NCI-H128 (cell line): ENCODE results near the gene PKN2.
A peak's percentile ranks its signal among the peaks of the same experiment; 100 is the strongest.

Experiments
- DNase-seq: peaks from one replicate; lab custom pipeline; 2025; ENCODE audit not compliant: unreplicated experiment; lab: John Stamatoyannopoulos, UW

PKN2 gene

DNA sequence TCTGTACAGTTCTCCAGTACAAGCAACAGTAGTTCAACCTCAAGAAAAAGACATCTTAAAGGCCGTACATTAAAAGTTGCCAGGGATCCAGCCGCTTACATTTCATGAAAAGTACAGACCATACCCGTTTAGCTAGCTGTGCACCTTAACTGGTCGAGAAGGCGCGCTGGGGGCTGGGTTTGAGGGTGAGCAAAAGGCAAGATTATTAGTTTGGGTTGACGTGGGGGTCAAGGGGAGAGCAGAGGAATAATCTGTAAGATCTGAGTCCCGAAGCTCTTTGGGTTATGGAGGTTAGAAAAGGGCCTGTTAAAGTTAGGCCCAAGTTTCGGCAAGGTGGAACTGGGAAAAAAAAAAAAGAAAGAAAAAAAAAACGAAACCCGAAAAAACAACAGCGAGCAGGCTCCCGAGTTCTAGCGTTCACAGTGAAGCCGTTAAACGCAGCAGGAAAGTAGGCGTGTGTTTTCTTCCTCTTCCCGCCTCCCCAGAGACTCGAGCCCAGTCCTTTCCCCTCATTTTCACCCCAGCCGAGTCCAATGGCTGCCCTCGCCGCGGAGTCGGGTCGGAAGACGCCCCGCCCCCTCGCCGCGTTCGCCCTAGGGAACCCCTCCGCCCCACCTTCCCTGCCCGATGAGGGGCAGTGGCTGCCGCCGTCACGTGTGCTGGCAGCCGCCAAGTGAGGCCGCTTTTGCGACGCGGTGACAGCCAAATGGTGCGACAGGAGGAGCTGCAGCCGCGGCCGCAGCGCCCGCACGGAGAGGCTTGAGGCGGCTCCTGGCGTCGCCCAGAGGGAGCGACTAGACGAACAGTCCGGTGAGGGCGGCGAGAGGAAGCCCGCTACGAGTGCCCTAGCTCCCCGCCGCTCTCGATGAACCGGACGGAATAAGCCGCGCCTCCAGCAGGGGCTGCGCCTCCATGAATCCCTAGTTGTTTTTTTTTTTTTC, at the start of gene PKN2:
Gene PKN2 (plus strand): TSS at position 733 of the 941 bp plus-strand sequence. CDS start 308 bp downstream, outside the sequence.
- peak; percentile 93 for DNase-seq

DNA sequence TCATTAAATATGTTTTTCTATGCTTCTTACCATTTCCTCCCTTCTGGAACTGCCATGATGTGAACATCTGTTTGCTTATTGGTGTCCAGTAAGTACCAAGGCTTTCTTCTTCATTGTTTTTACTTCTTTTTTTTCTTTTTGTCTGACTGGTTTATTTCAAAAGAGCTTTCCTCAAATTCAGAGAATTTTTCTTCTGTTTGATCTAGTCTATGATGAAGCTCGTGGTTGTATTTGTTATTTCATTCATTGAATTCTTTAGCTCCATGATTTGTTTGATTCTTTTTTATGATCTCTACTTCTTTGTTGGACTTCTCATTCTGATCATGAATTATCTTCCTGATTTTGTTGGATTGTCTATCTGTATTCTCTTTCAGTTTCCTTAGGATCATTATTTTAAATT, 49.5 kb upstream of the PKN2 start:
- DNase-seq = no peak

DNA sequence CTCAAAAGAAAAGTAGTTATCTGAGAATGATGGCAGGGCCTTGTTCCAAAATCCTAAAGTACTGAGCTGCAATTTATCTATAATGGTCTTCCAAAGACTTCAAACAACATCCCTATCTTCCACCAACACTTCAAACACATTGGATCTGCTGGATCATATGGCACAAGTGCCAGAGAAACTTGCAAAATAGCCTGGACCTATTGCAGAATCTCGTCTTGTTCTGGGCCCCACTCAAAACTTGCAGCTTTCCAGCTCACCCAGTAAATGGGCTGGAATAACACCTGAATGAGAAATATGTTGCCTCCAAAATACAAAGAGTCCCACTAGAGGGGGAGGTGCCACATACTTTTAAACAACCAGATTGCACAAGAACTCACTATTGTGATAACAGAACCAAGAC, 44.0 kb upstream of the PKN2 start:
- no peak for DNase-seq

DNA sequence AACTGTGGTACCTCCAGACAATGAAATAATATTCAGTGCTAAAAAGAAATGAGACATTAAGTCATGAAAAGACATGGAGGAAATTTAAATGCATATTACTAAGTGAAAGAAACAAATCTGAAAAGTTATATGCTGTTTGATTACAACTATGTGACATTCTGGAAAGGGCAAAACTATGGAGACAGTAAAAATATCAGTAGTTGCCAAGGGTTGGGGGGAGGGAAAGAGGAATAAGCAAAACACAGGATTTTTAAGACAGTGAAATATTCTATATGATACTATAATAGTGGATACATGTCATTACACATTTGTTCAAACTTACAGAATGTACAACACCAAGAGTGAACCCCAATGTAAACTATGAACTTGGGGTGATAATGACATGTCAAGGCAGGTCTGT, 38.2 kb upstream of the PKN2 start:
- DNase-seq = no peak

DNA sequence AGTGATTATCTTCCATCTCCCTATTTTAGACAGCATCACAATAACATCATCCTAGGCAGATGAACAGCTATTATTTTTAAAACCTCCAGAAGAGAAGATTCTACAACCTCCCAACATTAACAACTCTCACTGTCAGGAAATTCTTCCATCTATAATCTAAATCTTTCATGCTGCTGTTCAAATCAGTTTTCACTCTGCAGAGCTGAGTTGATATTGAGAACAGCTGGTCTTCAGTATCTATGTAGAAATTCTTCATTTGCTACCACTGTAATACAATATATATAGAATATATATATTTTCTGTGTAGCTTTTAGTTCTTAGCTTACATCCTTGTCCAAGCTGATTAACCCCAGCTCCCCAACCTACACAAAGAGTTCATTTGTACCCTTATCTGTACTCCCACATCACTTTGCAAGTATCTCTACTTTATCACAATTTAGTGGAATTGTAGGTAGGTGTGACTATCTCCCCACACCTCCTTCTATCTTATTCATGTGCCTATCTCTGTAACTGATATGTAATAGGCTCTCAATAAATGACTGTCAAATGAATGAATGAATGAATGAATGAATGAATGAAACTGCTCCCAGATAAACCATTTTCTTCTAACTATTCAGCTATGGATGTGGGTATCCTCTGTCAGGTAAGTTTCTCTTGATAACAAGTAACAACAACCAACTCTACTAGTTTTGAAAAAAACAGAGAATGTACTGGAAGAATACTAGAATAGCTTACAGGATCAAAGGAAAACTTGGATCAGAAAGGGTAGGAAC, 37.4 kb upstream of the PKN2 start:
- no peak for DNase-seq

DNA sequence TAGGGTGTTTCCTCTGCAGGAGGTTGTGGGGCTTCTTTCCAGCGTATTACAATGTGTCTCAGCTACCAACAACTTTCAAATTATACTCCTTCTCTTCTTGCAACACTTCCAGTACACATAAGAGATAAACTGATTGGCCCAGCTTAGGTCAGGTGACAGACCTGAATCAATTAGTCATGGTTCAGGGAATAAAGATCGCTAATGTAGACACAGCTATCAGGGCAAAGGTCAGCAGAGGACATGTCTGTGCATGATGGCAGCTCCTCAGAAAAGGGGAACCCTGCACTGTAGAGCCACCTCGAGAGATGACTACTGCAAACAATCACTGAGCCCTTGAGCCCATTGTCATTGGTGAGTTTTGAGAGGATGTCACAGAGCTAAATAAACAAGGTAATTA, 36.8 kb upstream of the PKN2 start:
- no peak for DNase-seq

DNA sequence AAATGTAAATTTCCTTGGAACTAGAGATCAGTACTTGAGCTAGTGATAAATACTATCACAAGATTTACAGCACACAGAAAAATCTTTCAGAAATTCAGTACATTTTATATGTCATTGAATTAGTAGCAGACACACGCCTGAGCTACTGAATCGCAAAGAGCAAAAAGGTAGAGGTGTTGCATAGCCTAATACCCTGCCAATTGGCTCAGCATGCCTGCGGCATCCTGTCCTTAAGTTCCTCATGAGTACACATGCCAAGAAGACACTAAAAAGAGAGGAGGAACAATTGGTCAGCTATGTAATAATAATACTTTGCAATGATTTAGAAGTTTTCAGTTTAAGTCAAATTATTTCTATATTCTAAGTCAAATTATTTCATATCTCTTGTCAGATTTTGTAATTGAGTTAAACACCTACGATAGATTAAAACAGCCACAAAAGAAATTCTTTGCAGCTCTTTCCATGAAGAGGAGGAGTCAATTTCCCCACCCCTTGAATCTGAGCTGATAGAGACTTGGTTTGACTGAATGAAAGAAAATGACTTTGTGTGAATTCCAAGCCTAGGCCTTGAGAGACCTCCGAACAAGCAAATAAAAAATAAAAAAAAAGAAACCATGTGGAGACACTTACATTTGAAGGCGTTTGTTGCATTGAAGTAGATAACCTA, 36.2 kb upstream of the PKN2 start:
- DNase-seq = no peak

DNA sequence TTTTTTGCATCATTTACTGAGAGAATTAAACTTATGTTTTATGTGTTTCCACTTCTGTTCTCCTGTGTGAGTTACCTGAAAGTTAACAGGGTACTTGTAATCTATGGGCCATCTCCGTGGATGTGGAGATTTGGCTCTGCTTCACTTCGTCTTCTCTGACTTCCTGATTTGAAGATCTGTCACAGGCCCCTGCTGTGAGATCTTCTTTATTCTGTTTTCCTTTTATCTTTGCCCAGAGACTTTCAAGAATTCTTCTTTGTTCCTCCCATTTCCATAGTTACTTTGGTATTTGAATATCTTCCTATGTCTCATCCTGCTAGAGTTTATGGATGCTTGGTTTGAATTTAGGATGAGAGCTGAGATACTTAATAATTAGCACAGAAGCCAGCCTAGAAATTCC, 35.4 kb upstream of the PKN2 start:
- DNase-seq = no peak

DNA sequence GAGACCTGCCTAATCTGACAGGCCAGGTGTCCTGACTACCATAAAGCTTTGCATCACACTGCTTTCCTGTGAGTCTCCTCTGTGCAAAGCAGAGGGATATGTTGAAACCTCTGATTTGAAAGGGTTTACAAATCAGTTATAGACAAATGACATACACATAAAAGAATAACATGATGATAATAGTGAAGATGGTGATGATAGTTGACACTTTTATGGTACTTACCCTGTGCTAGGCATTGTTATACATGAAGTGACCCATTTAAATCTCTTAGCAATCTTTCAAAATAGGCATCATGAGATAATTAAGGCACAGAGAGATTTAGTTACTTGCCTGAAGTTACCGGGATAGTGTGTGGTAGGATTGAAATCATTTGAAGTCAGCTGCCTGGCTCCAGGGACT, 34.1 kb upstream of the PKN2 start:
- no peak for DNase-seq

DNA sequence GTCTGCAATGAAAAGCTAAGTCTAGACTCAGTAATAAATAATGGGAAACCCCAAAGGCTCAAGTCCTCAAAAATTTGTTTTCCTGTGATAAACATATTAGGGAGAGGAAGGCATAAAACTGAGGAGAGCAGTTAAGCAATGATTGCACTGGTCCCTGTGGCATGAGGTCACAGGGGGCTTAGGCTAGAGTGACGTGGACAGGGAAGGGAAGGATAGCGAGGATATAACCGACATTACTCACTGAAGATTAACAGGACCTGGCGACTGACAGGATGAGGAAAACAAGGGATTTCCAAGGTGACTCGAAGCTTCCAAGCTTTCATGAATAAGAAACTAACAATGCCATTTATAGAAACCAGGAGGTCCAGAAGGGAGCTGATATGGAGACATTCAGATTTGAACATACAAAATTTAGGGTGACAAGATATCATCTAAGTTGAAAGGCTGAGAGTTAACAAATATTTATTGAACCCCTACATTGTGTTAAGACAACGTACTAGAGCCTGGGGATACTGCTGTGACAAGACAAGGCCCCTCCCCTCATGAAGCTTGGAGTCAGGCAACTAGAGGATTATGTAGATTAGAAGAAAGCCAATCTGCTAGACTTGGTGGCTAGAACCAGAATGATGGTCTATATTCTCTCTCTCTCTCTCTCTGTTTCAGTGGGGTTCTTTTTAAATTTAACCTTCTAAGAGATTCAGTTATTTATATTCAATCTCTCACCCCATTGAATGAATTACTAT, 33.2 kb upstream of the PKN2 start:
- no peak for DNase-seq

DNA sequence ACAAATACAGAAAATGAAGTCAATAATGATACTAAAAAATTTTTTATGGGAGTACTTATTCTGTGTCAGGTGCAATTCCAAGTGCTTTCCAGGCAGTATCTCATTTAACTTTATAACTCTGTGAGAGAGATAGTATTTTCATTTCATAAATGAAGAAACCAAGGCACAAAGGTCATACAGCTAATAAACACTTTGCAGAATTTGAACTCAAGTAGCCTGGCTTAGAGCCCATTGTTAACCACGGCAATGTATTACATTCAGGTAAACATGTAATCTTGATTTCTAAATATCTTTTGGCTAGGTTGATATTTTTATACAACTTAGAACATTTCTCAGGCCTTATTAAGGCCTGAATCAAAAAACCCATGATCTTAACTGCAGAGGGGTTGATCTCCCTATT, 28.9 kb upstream of the PKN2 start:
- no peak for DNase-seq

DNA sequence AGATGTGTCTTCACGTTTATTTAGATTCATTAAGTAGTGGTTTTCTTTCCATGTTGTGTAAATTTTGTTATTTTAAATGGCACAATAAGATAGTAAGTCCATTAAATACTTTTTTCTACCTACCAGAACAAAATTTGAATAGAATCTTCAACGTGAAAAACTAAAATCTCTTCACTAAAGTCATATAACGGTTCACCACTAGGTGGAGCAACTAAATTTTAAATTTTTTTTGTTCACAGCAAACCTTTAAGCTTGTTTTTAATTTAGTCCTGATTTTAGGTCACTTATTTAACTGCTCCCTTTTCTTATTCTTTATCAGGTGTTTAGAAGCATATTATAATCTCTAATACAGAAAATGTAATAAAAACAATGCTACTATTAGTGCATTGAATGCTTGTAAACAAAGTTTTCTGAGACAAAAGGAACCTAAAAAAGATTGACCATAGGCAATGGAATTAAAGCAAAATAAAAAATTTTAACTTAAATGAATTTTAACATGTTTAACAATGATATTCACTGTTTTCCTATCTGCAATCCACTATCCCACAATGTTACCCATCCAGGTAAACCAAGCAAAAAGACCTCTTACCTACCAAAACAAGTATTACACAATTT, 28.3 kb upstream of the PKN2 start:
- DNase-seq = no peak

DNA sequence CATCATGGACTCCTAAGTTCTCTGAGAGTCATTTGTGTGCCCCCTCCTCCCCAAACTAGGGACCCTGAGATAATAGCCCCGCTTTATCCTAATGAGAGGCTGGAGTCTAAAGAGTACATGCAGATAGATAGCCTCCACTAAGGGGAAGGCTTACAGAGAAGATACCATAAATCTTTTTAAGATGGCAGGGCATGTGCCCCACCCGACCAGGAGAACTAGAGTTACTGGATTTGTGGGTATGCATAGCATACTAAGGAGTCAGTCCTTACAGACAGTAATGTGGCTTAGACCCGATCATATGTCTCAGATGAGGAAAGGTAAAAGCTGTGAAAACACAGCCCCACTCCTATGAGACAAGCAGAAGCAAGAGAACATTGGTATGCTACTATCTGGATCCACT, 25.7 kb upstream of the PKN2 start:
- DNase-seq = no peak

DNA sequence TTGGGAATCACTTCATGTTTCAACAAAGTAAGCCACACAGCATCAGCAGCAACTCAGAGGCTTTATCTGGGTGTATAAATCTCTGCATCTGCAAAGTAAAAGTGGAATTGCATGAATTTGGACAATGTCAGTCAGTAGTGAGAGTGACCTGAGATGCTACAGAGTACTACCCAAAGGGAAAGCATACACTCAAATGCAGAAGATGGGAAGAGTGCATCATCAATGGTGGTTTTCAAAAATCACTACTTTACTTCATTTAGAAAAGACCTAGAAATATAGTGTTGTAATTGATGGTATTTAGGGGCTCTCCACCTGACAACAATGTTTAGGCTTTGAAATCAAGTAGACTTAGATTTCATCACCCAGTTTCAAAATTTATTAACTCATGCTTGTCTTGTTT, 24.5 kb upstream of the PKN2 start:
- no peak for DNase-seq

DNA sequence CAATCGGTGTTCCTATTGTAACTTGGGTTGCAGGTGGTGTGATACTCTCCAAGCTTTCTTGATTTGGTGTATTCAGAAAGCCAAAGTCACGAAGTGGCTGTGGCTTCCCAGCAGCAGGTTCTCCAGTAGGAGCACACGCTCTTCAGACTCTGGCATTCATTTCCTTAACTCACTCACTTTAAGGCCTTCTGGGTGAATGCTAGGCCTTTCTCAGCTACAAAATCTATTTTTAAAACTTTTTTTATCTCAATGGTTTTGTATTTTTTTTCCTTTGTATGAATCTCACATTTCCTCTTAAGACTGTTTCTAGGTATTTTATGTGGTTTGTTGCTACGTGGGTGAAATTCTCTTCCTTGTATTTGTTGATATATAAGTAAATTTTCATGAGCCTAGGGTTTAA, 22.9 kb upstream of the PKN2 start:
- no peak for DNase-seq

DNA sequence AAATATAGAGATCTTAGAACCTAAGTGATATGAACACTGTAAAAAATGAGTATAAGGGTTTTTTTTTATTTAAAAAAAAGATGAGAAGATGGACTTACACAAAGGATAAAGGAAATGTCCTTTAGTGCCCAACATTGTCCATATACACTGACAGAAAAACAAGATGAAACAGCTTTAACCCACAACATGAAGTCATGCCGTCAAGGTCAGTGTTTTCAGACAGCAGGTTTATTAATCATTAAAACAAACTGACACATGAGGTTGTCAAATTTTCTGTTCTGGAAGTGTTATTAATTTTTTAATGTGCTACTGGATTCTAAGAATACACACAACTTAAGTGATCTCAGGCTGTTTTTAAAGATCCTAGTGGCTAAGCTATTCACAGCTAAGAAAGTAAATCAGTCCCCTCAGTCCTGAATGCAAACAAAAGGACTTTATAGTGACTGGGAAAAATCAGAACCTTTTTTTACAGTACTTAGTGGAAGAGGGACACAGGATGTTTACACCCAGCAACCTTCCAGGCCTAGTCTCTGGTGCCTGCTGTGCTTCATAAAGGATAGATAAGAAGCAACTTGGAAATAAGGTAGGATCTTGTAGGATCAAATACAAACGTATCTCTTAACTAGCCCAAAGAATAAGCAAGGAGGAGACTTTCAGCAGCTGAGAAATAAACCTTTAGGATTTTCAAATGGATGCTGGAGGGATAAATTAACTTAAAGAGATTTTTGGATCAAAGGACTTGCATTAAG, 21.9 kb upstream of the PKN2 start:
- no peak for DNase-seq

DNA sequence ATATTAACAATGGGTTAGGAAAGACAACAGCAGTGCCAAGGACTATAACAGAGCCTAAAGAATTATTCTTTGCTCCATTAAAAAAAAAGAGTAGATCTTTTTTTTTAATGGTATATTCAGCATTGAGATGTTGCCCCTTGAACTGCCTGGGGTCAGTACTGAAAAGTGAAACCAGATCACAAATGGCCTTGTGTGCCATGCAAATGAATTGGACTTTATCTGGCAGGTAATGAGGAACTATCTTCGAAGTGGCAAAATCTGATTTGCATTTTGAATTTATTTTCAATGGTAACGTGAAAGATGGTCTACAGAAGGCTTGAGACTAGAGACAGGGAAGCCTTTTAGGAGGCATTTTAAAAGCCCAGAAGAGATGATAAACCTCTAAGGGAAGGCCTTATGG, 21.4 kb upstream of the PKN2 start:
- no peak for DNase-seq

DNA sequence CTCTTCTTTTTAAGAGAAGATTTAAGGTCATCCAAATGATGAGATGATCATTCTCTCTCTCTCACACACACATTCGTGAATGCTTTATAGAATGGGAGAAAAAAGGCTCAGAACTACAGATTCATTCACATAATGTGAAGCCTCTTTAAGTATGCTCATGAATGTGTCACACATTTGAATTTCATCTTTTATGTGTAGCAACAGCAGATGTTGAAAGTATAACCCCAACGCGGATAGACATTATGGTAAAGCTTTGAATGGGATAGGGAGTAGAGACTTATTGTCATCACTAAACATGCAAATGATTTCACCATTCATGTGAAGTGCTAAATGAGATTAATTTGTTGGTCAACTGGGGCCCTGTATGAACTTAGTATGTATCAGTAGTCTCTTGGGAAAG, 15.7 kb upstream of the PKN2 start:
- DNase-seq = no peak

DNA sequence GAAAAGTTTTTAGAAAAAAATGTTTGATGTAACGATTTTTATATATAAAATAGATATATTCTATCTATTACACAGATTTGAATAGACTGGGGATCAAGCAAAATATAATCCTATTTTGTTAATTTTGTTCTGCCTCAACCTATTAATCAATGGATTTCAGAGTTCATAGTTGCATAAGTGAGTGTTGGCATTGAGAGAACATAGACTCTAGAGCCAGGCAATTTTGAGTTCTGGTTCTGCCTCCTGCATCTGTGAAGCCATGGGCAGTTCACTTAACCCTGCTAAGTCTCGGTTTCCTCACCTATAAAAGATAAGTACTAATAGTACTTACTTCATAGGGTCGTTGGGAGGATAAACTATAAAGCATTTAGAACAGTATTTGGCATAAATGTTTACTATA, 13.6 kb upstream of the PKN2 start:
- DNase-seq = no peak

DNA sequence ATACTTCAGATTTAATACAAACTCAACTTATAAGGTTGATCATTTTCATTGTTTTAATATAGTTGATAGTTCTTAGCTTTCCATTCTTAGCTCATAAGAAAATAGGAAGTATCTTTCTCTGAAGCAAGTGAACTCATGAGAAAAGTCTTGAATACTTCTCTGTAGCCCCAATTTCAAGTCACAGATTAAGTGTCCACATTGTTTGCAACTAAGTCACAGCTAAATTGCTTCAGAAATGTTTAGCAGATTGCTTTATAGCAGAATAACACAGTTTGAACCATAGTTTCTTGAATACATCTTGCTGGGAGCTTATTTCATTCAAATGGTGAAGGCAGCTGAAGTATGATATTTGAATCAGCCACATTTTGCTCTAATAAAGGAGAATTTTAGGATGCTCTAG, 10.6 kb upstream of the PKN2 start:
- DNase-seq = no peak
